GM18517 (cell line): ENCODE data around the gene TEX264.

Experiments used
- ATAC-seq: cut with Tn5 transposase; IDR thresholded peaks from one replicate; pipeline ENCODE4 v1.9.1; 2021; ENCODE audit warnings: mild to moderate bottlenecking, moderate library complexity; ENCODE audit not compliant: unreplicated experiment

The TEX264 gene

GRCh38 chr3:51747840-51748239, 76.8 kb downstream of the TEX264 start:
- ATAC-seq, result no peak

- no peak for ATAC-seq
These were observed 77.3 kb downstream of the TEX264 start for GRCh38 chr3:51748327-51748726.

DNA sequence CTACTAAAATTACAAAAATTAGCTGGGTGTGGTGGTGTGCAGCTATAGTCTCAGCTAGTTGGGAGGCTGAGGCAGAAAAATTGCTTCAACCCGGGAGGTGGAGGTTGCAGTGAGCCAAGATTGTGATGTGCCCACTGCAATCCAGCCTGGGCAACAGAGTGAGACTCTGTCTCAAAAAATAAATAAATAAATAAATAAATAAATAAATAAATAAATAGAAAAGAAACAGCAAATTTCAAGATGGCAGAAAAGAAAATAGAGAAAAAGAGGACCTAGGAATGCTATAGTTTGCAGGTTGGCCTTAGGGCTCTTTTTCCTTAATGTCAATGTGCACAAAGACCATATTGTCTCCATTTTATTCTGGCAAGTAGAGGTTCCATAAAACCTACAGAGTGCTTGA, 79.8 kb downstream of the TEX264 start:
- ATAC-seq, result no peak

- ATAC-seq, result no peak
These were observed 80.2 kb downstream of the TEX264 start for GRCh38 chr3:51751287-51751686.
